ENCODE results near the gene RNF220. TPM values are rescaled to one million over a fixed set of nuclear protein-coding genes. Genes with fewer than 3 reads are reported as not detected.

Gene RNF220
- total and polyA plus RNA-seq, 2 experiments from 2014 or later, result 47.4 to 123 TPM

DNA sequence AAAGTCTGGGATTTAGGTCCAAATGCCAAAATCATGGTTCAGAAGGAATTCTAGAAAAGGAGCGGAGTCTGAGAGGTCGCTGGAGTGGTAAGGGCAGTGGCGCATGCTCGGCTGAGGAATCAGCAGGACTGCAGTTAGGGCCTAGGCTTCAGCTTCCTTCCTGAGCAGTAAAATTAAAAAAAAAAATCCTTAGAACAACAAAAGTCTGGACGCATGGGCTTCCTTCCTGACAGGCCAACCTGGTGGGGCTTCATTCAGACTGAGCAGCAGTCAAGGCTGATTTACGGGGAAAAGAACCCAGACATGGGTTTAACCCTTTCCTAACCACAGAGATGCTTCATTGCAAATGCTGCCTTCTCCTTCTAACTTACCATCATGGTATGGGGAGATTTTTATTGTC is 17.1 kb downstream of the RNF220 start:
- in situ Hi-C loops (cut with MboI), result no loop called here
- Histone ChIP-seq H2AFZ (no peak overlapping the region), H3K4me1 (ENCODE audit: insufficient read depth) (no peaks in the 10 kb centered on the region), H3K4me2 (ENCODE audit: unreplicated experiment) (no peak overlapping the region), H4K20me1 (ENCODE audit: insufficient read depth) (no peaks in the 10 kb centered on the region), H3K79me2 (ENCODE audit: insufficient read depth) (no peaks in the 10 kb centered on the region), H3K9me3 (ENCODE audit: low read depth) (no peaks in the 10 kb centered on the region), H3K9me2 (ENCODE audit: insufficient read depth) (no peaks in the 10 kb centered on the region), H3F3A (ENCODE audit: insufficient read depth) (no peaks in the 10 kb centered on the region), H3K27ac (no peak overlapping the region), H3K9ac (no peak overlapping the region), H3K36me3 (ENCODE audit: low read depth) (no peaks in the 10 kb centered on the region), H3K27me3 (replicated peaks; ENCODE audit: insufficient read depth) (peaks cover 91% of the 10 kb centered on the region), H3K4me3 (no peak overlapping the region)
- DNase-seq, result no peak
- TF ChIP-seq EZH2 (IDR thresholded peaks at IDR 0.05; ENCODE audit: insufficient read depth, poor library complexity, severe bottlenecking) (no peak), EZH2phosphoT487 (IDR thresholded peaks at IDR 0.05; ENCODE audit: insufficient read depth, low read depth) (no peak)
- WGBS, 2 experiments (ENCODE audit: low coverage in 1 of 2, low lambda C conversion rate in 2 of 2, missing lambda C conversion rate in 2 of 2), result 41 to 53% methylated on average over 6 of the region's 6 CpGs

- H3K4me2 ChIP-seq (ENCODE audit: unreplicated experiment), result peak overlapping the region; percentile 37
- H3K27ac ChIP-seq, result no peak overlapping the region
- in situ Hi-C loops (cut with MboI), result no loop called here
Observed at GRCh38 chr1:44423591-44424537, 18.8 kb downstream of the RNF220 start.

GRCh38 chr1:44424747-44425146 is 19.7 kb downstream of the RNF220 start:
- no peaks in the 10 kb centered on the region for H3F3A ChIP-seq (ENCODE audit: insufficient read depth)
- H3K27me3 ChIP-seq (replicated peaks; ENCODE audit: insufficient read depth), result peaks cover 92% of the 10 kb centered on the region

More at GRCh38 chr1:44423591-44424537, 18.8 kb downstream of the RNF220 start:
- no peak overlapping the region for H3K9ac ChIP-seq
- H4K20me1 ChIP-seq (ENCODE audit: insufficient read depth), result no peaks in the 10 kb centered on the region
- DNase-seq, result peak; percentile 60
- peak overlapping the region; percentile 49; the same call in 1 of the 2 replicates for H2AFZ ChIP-seq
- H3K79me2 ChIP-seq (ENCODE audit: insufficient read depth), result no peaks in the 10 kb centered on the region
- H3K4me1 ChIP-seq (ENCODE audit: insufficient read depth), result no peaks in the 10 kb centered on the region
- no peaks in the 10 kb centered on the region for H3F3A ChIP-seq (ENCODE audit: insufficient read depth)
- TF ChIP-seq EZH2phosphoT487 (IDR thresholded peaks at IDR 0.05; ENCODE audit: insufficient read depth, low read depth), result no peak
- no peak for TF ChIP-seq EZH2 (IDR thresholded peaks at IDR 0.05; ENCODE audit: insufficient read depth, poor library complexity, severe bottlenecking)
- no peak overlapping the region for H3K4me3 ChIP-seq
- no peaks in the 10 kb centered on the region for H3K36me3 ChIP-seq (ENCODE audit: low read depth)
- H3K27me3 ChIP-seq (replicated peaks; ENCODE audit: insufficient read depth), result peaks cover 92% of the 10 kb centered on the region
- H3K9me3 ChIP-seq (ENCODE audit: low read depth), result no peaks in the 10 kb centered on the region
- no peaks in the 10 kb centered on the region for H3K9me2 ChIP-seq (ENCODE audit: insufficient read depth)
- 27 to 29% methylated on average over 19 of the region's 19 CpGs for WGBS, 2 experiments (ENCODE audit: low coverage in 1 of 2, low lambda C conversion rate in 2 of 2, missing lambda C conversion rate in 2 of 2)

DNA sequence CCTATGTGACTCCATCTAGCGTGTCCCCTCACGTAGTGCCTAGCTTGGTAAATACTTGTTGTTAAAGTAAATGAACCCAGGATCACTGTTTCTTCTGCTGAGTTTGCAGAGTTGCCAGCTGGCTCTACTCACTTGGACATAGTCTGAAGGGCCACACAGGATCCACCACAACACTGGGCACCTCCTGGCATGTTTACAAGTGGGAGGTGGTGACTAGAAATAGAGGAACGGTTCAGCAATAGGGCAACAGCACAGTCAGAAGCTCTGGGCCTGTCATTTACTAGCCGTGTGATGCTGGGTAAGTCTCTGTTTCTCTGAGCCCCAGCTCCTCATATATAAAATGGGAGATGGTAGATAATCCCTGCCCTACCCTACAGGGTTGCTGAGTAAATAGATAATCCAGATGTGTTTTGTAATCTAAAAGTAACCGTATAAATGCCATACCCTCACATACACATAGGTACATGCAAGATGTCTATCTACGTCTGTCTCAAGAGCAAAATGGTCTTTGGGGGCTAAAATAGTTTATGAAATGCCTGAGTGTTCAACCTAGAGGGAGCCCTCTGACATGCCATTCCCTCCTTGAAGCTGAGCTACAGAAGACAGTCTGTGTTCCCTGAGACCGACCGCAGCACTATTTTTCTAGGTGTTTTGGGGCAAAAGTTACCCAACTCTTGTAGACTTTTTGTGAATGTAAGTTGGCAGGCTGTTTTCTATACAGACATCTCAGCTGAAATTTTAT is 20.5 kb downstream of the RNF220 start:
- in situ Hi-C loops (cut with MboI), result no loop called here
- Histone ChIP-seq H3F3A (ENCODE audit: insufficient read depth) (no peaks in the 10 kb centered on the region), H3K27ac (no peak overlapping the region), H4K20me1 (ENCODE audit: insufficient read depth) (no peaks in the 10 kb centered on the region), H3K9me3 (ENCODE audit: low read depth) (no peaks in the 10 kb centered on the region), H3K9ac (no peak overlapping the region), H3K9me2 (ENCODE audit: insufficient read depth) (no peaks in the 10 kb centered on the region), H3K27me3 (replicated peaks; ENCODE audit: insufficient read depth) (peaks cover 88% of the 10 kb centered on the region), H2AFZ (no peak overlapping the region), H3K4me2 (ENCODE audit: unreplicated experiment) (no peak overlapping the region), H3K4me1 (ENCODE audit: insufficient read depth) (no peaks in the 10 kb centered on the region), H3K36me3 (ENCODE audit: low read depth) (no peaks in the 10 kb centered on the region), H3K79me2 (ENCODE audit: insufficient read depth) (no peaks in the 10 kb centered on the region), H3K4me3 (no peak overlapping the region)
- WGBS, 2 experiments (ENCODE audit: low coverage in 1 of 2, low lambda C conversion rate in 2 of 2, missing lambda C conversion rate in 2 of 2), result 66% methylated on average over 8 of the region's 8 CpGs
- TF ChIP-seq EZH2phosphoT487 (IDR thresholded peaks at IDR 0.05; ENCODE audit: insufficient read depth, low read depth) (no peak), EZH2 (IDR thresholded peaks at IDR 0.05; ENCODE audit: insufficient read depth, poor library complexity, severe bottlenecking) (no peak)
- DNase-seq, result no peak

More at GRCh38 chr1:44424747-44425146, 19.7 kb downstream of the RNF220 start:
- TF ChIP-seq EZH2phosphoT487 (IDR thresholded peaks at IDR 0.05; ENCODE audit: insufficient read depth, low read depth) (no peak), EZH2 (IDR thresholded peaks at IDR 0.05; ENCODE audit: insufficient read depth, poor library complexity, severe bottlenecking) (no peak)
- in situ Hi-C loops (cut with MboI), result no loop called here
- Histone ChIP-seq H3K4me2 (ENCODE audit: unreplicated experiment) (no peak overlapping the region), H3K9ac (no peak overlapping the region), H3K36me3 (ENCODE audit: low read depth) (no peaks in the 10 kb centered on the region), H3K79me2 (ENCODE audit: insufficient read depth) (no peaks in the 10 kb centered on the region), H3K4me3 (no peak overlapping the region), H3K9me2 (ENCODE audit: insufficient read depth) (no peaks in the 10 kb centered on the region), H3K9me3 (ENCODE audit: low read depth) (no peaks in the 10 kb centered on the region), H3K27ac (no peak overlapping the region), H2AFZ (no peak overlapping the region), H4K20me1 (ENCODE audit: insufficient read depth) (no peaks in the 10 kb centered on the region), H3K4me1 (ENCODE audit: insufficient read depth) (no peaks in the 10 kb centered on the region)
- no peak for DNase-seq
- 67 to 69% methylated on average over 9 of the region's 9 CpGs for WGBS, 2 experiments (ENCODE audit: low coverage in 1 of 2, low lambda C conversion rate in 2 of 2, missing lambda C conversion rate in 2 of 2)
